Putamen (tissue), 1 donor: Measurements from ENCODE around the gene CDKN2B-AS1.
A peak's percentile ranks its signal among the peaks of the same experiment; 100 is the strongest.

Experiments
- DNase-seq: peaks from one replicate; pipeline ENCODE4 v3.0.0-alpha.2; 2016; ENCODE audit warnings: low spot score

Gene CDKN2B-AS1

DNA sequence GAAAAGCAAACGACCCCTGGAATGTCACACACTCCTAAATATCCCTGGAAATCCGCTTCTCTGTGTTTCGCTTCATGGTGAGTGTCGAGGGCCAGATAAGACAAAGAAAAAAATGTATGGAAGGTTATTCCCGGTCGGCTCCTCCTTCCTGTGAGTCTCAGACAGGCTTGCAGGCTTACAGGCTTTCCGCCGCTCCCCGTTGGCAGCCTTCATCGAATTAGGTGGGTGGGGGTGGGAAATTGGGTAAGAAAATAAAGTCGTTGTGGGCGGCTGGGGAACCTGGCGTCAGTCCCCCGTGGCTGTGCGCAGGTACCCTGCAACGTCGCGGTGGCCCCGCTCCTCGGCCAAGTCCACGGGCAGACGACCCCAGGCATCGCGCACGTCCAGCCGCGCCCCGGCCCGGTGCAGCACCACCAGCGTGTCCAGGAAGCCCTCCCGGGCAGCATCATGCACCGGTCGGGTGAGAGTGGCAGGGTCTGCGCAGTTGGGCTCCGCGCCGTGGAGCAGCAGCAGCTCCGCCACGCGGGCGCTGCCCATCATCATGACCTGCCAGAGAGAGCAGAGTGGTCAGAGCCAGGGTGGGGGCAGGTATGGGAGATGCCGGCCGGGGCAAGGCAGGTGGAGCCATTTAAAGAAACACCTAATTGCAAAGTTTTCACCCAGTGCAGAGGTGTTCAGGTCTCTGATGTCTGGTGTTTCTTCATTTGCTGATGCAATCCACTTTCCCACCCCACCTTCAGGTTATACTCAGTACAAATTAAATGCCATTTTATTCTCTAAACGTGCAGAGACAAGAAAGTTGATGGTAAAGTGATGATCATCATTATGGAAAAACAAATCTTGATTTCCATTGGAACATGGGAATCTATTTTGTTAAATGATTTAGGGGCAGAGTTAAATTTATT, 11.4 kb downstream of the CDKN2B-AS1 start:
- DNase-seq: no peak

DNA sequence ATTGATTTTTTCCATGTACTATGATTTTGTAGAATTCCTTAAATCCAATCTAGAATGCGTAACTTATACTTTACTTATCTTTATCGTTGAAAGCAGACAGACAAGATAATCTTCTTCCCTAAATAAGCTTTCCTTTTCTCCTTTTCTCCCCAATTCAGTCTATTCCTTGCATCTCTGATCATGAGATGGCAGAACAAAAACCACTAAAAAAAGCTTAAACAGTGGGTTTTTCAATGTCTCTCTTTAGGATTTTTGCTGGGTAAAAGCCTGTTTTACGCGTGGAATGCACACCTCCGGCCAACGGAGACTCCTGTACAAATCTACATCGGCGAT, 13.8 kb downstream of the CDKN2B-AS1 start:
- DNase-seq: no peak

DNA sequence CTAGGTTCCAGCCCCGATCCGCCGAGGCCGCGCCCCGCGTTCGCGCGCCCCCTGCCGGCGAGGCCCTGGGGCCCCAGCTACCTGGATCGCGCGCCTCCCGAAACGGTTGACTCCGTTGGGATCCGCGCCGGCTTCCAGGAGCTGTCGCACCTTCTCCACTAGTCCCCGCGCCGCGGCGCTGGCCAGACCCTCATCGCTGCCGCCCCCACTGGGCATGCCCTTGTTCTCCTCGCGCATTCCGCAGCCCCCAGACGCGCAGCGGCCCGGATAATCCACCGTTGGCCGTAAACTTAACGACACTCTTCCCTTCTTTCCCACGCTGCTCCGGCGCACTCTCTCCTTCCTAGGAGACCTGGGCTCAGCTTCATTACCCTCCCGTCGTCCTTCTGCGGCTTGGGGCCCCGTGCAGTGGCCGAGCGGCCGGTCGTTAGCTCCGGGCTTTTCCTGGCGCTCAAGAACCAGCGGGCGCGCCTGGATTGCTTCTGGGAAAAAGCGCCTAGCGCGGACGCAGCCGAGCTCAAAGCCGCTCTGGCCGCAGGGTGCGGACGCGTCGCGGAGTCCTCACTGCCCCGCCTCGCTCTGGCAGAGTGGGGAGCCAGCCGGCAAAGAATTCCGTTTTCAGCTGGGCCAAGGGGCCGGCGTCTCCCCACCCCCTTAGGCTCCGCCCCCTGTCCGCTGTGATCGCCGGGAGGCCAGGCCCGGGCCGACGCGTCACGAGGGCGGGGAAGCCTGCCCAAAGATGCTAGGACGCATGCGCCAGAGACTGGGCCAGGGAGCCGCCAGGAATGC, 14.3 kb downstream of the CDKN2B-AS1 start, which contains the start of gene CDKN2B:
Gene CDKN2B (minus strand): TSS at position 589 of the 789 bp plus-strand sequence. CDS start 352 bp downstream, at position 237.
- DNase-seq: peak; percentile 90

DNA sequence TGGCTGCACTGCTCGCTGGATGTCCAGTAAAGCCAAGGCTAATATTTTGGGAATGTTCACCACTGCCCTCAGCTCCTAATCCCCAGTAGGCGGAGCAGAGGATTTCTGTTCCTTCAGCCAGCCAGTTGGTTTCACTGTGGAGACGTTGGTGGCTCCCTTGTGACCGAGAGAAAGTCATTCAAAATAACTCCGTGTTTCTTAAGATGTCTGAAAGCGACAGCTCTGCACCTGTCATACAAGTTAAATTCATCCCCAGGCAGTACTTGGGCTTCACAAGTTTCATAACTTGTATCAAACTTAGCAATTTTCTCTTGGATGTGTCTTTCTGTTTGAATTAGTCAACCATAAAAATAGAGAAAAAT, 14.9 kb downstream of the CDKN2B-AS1 start:
- DNase-seq: no peak

DNA sequence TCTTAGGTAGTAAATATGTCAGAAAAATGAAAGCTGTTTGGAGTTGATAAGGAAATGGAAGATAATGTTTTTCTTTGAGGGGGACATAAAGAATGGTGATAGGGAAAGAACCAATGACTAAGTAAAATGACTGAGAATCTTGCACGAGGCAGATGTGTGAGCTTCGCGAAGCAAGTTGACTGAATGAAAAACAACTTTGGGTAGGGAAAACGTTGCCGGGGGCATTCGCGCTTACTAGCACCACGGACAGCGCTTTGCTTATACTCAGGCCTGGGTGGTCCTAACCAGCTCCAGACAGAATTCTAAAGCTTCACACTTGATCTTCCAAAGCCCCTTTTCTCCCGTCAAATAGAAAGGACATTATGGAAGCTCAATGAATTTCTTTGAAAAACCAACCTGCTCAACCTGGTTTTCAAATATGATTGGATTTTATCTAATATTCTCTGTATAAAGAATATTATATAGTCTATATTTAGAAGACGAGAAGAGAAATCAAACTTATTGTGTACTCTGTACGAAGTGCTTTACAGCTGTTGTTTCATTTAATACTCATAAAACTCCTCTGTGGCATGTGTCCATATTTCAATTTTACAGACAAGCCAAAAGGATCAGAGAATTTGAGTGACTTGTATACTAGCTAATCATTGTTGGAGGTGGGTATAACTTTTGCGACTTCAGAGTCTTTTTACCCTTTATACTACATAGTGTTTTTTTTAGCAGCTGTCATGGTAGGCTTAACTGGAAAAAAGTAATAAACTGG, 16.5 kb downstream of the CDKN2B-AS1 start:
- DNase-seq: no peak

DNA sequence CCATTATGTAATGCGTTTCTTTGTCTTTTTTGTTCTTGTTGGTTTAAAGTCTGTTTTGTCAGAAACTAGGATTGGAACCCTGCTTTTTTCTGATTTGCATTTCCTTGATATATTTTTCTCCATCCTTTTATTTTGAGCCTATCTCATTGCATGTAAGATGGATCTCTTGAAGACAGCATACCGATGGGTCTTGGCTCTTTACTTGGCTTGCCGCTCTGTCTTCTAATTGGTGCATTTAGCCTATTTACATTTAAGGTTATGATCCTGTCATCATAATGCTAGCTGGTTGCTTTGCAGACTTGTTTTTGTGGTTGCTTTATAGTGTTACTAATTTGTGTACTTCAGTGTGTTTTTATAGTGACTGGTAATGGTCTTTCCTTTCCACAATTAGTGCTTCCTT, 27.8 kb downstream of the CDKN2B-AS1 start:
- DNase-seq: no peak

DNA sequence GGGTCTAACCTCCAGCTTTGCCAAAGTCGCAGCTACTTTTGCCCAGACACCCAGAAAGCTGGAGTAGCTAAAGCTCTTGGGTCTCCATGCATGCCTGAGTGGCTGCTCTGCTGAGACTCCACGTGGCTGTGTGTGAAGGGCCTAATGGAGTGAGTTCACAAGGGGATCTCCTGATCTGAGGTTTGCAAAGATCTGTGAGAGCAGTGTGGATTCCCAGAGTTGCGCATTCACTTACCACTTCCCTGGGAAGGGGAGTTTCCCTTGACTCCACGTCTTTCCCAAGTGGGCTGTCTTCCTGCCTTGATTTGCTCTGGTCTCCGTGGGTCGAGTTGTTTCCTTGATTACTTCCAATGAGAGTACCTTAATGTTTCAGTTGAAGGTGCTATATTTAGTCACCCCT, 32.1 kb downstream of the CDKN2B-AS1 start:
- DNase-seq: no peak

DNA sequence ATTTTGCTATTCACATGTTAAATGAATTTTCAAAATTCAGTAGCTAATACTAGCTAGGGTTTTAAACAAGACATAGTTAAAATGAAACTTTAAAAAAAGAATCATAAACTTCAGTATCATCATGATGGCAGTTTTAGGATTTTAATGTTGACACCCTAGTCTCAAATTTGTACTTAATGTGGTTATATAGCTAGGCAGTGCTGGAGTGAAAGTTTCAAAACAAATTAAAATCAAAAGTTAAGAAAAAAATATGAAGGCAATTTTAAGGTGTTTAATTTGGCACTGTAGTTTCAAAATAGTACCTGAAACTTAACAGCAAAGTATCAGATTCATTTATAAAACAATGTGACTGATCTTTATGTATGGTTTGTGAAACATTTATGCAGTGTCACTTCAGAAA, 33.8 kb downstream of the CDKN2B-AS1 start:
- no peak for DNase-seq

DNA sequence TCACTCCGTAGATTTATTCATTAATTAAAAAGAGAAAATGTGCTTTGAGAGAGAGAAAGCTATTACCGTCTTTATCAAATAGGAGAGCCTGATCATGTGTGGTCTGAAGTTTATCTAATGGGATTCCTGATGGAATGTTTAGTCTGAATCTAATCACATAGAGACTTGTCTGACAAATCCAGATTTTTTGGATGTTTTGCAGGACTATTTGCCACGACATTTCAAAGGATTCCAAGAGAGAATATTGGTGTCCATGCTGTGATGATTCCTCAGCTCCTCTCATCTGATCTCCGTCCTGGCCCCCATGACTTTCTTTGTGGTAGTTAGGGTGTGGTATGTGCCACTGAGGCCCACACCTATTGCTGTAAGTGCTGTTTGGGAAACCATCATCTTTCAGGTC, 34.6 kb downstream of the CDKN2B-AS1 start:
- DNase-seq: no peak

DNA sequence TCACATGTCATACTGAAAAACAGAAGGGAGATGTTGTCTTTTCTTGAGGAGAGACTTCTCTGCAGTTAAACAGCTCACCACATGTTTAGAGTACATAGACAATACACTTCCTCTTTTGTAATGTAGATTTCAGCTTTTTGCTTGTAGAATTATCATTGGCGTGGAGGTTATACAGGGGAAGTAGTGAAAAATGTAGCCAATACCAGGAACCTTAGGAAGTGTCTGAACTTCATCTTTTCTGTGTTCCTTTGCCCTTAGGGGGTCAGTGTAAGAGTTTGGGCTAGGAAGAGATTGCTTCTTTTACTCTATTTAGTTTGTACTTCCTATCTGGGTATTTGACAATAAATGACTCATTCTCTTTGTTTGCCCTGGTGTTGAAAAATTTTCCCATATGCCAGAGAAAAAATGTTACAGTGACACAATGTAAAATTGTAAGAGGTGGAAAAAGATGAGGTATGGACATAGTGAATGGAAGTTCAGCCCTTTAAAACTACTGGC, 35.6 kb downstream of the CDKN2B-AS1 start:
- no peak for DNase-seq

DNA sequence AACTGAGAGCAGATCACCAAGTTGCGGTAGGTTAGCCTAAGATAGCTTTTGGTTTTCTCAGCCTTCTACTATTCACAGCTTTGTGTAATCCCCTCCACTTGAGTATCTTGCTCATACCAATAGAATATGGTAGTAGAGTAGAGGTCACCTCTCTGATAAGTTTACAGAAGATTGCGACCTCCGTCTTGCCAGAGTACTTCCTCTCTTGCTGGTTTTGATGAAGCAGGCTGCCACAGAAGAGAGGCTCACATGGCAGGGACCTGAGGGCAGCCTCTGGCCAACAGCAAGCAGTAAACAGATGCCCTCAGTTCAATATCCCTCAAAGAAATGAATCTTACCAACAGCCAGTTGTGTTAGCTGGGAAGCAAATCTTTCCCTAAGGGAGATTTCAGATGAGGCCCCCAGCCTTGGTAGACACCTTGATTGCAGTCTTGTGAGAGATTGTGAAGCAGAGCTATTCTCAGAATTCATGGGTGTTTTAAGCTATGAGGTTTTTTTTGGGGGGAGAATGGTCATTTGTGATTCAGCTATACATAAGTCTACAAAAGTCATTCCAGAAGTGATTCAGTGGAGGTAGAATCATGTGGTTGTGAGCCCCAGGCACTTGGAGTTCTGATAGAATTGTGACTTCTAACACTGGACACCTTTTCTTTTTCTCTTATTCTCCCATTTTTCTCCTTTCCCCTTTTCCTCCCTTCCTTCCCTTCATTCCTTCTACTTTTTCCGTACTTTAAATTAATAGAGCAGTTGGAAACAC, 37.2 kb downstream of the CDKN2B-AS1 start:
- DNase-seq: no peak

DNA sequence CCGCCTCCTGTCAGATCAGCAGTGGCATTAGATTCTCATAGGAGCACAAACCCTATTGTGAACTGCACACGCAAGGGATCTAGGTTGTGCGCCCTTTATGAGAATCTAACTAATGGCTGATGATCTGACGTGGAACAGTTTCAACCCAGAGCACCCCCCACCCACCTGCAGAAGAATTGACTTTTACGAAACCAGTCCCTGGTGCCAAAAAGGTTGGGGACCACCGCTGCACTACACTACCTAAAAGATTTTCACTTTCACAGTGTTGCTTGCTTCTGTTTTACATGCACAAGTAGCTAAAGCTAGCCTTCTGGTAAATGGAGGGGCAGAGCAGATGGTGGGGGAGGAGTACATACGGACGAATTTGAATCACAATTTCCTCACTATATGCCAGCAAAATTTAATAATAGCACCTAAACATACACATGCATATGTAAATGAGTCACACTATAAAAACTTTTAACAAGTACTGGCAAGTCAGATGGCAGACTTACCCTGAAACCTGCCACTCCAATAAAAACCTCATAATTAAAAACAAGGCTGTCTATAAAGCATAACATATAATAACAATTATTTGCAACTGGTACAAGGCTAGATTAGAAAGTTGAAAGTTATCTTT, 38.5 kb downstream of the CDKN2B-AS1 start:
- DNase-seq: no peak

DNA sequence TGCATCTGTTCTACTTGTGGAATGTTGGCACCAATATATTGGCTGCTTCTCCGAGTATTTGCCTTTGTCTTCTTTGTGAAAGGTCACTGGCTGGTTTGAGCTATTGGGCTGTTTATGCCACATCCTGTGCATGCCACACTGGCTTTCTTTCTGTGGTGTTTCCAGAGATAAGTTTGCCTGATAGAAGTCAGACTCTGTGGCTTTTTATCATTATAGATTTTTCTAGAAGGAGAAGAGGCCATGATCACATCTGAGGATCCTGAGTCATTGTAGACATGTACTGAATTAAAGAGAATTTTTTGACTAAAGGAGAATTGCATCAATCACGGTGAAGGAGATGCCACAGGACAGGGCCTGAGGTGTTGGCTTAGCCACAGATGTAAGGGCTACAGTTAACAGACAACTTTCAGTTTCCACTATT, 41.0 kb downstream of the CDKN2B-AS1 start:
- no peak for DNase-seq

DNA sequence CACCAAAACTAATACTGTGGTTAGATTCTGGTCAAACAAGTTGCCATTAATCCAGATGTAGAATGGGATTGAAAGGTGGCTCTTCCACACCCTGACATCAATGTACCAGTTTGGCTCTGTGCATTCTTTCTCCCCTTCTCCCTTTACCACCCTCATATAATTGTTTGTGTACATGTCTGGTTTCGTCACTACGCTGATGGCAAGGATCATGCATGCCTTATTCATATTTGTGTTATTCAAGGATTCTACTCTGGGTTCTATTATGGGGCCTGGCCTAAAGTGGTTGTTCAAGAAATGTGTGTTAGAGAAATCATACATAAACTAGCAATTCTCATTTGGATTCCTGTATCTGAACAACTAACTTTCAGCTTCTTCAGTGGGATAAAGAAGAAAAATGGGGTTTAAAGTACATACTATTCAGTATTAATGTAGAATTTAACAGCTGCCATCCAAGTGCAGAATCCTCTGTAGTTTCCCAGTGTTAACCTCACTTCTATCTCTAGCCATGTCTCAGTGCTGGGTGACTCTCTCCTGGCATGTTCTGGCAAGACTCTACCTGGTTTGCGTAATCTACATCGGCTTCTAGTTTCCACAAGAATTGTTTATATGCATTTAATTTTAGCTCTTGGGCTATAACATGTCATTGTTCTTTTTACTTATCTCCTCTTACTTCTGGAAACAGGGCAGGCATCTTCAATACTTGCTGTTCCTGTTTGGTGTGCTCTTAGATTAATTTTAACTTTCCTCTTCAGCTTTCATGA, 42.5 kb downstream of the CDKN2B-AS1 start:
- no peak for DNase-seq

DNA sequence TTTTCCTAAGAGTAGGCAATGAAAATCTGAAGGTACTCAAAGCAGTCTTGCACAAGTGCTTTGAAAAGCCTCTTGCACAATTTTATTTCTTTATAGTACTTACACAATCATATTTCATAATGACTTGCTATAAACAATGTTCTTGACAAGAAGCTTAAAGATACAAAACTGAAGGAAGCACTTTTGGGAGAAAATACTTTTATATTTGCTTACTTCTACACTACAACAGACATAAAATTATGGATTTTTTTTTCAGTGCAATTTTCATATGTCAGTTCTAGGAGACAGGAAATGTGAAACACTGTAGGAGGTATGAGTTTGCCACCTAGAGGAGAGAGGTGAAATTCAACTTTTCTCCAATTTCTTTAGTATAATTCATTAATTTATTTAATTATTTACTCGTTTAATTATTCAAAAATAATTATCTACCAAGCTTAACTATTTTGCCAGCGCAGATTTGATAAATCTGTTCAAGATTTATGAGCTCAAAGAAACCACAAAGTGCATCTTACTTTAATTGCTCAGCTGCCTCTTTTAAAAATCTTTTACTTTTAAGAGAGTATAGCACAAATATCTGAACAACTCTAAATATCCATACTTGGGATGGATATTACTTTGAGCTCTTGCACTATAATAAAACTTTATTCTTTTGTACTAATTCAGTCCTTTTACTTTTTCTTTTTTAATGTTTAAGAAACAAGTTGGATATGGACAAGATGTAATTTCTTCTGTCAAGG, 43.5 kb downstream of the CDKN2B-AS1 start:
- DNase-seq: no peak

DNA sequence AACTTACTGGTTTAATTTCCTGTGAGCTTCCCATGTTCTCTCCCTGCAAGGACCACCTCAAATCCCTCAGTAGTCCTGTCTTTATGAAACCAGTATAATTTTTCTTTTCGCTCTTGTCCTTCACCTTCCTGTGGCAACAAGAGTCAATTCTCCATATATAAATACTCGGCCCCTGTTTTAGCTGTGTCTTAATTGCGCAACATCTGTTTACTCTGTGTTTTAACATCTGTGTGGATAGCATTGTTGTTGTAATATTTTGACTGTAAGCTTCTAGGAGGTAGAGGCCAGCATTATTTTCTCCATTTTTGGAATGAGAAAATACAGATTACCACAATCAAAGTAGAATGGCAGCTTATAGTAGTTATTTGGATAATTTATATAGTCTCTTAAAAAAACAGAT, 44.7 kb downstream of the CDKN2B-AS1 start:
- DNase-seq: no peak

DNA sequence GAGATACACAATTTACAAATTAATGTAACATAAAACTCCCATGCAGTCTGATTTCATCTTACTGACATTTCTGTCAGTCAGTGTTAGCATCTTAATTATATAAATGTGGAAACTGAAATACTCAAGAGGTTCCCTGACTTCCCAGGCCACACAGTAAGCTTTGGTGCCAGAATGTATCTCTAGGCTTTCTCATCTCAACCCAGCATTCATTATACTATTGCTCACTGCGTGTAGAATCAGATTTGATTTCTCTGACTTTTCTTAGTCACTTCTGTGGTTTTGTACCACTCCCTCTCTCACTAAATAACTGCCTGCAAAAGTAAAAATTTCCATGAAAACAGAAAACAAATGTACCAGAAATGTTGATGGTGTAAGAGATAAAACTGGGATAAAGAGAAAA, 46.2 kb downstream of the CDKN2B-AS1 start:
- no peak for DNase-seq

DNA sequence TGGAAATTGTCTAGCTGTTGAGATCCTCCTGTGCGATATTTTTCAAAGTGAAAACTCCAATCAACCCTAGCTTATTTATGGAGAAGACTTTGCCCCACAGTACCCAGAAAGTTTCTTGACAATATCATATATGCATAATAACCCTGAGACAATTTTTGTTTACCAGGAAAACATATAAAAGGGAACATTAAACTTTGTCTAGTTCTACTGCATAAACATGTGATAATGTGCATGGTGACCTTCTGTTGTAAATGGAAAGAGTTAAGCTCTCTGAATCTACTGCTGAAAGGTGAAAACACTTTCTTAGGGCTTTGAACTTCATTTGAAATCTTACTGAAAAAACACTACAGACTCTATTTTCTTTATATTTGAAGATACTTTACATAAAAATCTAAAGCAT, 46.8 kb downstream of the CDKN2B-AS1 start:
- DNase-seq: no peak

DNA sequence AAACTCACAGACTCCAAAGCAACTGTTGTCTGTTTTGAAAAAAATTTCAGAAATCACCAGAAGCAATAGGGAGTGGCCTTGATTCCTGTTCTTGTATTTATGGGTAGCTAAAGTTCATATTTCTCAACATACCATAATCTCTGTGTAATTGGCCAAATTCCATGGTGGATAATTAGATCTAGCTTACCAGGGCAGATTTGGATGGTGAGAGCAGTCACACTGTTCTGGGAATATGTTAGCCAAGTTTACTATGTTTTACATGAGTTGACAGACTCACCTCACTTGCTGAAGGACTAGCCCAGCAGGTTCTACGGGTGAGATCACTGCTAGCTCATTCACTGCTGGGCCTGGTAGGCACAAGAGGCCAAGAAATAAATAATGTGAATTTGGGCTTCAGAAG, 47.2 kb downstream of the CDKN2B-AS1 start:
- no peak for DNase-seq

DNA sequence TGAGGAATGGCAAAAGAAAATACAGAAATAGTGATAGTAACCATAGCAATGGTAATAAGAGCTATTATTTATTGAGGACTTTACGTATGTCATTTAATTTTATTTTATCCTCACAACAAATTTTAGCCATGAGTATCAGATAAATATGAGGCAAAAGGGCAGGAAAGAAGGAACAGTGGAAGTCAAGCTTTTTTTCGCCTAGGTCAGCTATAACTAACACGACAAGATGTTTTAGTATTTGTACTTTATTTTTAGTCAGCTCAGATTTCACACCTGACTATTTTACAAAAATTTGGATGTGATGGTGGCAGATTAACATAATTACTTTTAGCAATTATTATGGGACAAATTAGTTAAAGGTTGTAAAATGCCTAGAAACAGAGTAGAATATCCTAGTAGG, 49.3 kb downstream of the CDKN2B-AS1 start:
- no peak for DNase-seq
